ENCODE measurements around the gene RBM48.

DNA sequence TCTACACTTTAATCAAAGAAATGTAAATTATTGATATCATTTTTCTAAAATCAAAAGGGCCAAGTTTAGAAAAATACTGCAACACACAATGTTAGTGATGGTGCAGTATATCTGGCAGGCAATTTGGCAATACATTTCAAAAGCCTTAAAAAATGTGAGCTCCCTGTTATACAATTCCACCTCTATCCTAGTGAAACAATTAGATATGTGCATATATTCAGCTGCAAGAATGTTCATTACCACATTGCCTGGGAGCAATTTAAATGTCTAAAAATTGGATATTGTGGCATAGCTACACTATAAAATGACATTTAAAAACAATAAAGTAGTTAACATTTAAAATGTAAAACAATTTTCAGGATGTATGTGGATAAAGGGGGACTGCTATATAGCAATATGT lies 40.8 kb upstream of the RBM48 start:
- TF ChIP-seq, protein P1, sequence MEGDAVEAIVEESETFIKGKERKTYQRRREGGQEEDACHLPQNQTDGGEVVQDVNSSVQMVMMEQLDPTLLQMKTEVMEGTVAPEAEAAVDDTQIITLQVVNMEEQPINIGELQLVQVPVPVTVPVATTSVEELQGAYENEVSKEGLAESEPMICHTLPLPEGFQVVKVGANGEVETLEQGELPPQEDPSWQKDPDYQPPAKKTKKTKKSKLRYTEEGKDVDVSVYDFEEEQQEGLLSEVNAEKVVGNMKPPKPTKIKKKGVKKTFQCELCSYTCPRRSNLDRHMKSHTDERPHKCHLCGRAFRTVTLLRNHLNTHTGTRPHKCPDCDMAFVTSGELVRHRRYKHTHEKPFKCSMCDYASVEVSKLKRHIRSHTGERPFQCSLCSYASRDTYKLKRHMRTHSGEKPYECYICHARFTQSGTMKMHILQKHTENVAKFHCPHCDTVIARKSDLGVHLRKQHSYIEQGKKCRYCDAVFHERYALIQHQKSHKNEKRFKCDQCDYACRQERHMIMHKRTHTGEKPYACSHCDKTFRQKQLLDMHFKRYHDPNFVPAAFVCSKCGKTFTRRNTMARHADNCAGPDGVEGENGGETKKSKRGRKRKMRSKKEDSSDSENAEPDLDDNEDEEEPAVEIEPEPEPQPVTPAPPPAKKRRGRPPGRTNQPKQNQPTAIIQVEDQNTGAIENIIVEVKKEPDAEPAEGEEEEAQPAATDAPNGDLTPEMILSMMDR (IDR thresholded peaks at IDR 0.05; ENCODE audit: extremely low read depth in 1 of 2, insufficient read depth in 1 of 2, low read depth in 1 of 2, low read length in 2 of 2), result no peak
- TF ChIP-seq POLR2A (IDR thresholded peaks at IDR 0.05; ENCODE audit: low read depth, low read length), result no peak
- no peak for TF ChIP-seq POLR2AphosphoS5 (IDR thresholded peaks at IDR 0.05; ENCODE audit: insufficient read depth, low read depth, low read length)
- no peak for TF ChIP-seq MYC (IDR thresholded peaks at IDR 0.05; ENCODE audit: low read depth, low read length)
- no peak for TF ChIP-seq EZH2 (IDR thresholded peaks at IDR 0.05; ENCODE audit: borderline replicate concordance, low read depth, low read length, severe bottlenecking)
